IPS-NIHi11 (cell line): ENCODE data around the gene EDA.
"Not testable (repeated sequence)": the region's sequence is repeated elsewhere in the genome, so short reads cannot be mapped to it uniquely, and the experiment has no call there.

Experiments
- DNase-seq: peaks from one replicate; pipeline ENCODE4 v3.0.0; 2012; ENCODE audit warnings: mixed read lengths, low spot score

EDA gene

DNA sequence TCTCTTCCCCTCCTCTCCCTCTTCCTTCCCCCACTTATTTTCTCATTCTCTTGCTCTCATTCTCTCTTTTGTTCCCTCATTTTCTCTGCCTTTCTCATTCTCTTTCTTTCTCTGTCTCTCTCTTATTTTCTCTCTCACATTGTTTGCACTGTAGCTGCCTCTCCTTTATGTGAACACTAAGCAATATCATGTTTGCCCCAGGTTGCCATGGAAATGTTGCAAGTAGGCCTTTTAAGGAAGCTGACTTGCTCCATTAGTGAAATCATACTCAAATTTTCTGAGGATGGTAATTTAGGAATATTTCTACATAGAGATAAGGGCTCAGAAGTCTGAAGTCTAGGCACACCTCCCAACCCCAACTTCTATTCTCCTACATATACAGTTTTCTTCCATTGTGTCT, 130.1 kb downstream of the EDA start:
- DNase-seq, result no peak

DNA sequence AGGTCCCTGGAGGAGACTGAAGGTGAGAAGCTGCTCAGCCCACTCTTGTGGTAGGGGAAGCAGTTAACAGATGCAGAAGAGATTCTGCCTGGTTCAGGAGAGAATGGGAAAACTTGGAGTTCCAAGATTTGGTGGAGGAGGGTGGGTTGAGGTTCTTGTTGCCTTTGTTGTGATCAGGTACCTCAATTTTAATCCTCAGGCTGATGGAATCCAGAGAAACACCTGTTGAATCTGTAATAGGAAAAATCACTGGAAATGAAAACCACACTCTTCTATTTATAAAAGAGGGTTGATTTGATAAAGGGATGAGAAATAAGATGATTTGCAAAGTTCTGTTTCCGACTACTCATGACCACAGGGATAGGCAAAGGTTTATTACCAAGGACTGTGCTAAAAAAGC, 132.1 kb downstream of the EDA start:
- no peak for DNase-seq

DNA sequence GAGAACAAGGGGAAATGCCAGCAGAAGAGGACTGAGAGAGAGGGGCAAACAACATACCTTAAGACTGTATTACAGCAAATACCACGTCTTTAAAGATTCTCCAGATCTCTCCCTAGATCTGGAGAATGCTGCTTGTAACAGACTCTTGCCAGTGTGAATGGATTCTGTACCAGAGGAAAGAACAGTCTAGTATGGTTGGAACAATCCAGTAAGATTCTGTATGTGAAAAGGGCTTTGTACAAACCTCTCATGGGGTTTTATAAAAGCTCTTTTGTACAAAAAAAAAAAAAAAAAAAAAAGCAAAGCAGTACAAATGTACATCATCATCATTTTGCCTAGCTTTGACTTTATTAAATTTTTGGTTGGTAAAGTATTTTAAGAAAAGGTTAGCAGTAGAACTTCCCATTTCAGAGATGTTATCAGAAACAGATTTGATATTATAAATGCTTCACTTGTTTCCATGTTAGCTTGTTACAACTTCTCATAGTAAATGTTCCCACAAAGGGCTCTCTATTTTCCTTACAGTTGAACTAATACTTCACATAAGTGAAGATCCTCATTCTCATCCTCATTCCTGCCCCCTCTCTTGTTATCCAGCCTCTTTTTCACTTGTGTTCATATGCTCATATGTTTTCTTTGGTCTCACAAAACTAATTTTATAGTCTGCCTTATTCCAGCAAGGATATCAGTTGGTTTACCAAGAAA, 144.2 kb downstream of the EDA start:
- no peak for DNase-seq

DNA sequence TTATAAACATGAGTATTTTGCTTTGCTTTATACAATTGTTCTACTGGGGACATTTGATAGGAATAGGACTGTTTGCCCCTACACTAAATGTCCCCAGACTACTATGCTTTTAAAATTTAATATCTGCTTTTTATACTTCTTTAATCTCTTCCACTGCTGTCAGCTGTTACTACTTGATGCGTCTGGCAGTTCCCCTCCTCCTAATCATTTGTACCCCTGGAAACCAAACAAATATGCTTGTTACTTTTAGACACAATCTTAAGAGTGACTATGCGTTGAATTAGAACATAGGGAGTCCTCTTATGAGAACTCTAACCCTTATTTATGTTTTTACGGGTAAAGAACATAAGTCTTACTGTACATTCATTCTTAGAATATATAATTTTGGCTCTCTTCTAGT, 145.7 kb downstream of the EDA start:
- no peak for DNase-seq

DNA sequence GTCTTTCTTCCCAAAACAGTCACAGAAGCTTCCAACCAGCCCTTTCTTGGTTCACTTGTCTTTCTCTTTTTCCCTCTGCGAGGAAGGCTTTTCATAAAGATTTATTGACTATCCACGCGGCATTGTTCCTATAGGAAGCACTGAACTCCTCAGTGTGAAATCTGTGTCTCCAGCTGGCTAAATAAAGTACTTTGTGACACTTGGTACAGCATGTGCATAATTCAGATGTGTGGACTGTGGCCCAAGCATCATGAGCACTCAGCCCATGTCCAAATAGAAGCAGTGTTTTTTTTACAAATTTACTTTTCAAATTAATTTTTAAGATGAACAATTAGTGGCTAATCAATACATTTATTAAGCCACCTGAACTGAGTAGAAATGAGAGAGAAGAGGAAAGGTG, 146.4 kb downstream of the EDA start:
- no peak for DNase-seq

DNA sequence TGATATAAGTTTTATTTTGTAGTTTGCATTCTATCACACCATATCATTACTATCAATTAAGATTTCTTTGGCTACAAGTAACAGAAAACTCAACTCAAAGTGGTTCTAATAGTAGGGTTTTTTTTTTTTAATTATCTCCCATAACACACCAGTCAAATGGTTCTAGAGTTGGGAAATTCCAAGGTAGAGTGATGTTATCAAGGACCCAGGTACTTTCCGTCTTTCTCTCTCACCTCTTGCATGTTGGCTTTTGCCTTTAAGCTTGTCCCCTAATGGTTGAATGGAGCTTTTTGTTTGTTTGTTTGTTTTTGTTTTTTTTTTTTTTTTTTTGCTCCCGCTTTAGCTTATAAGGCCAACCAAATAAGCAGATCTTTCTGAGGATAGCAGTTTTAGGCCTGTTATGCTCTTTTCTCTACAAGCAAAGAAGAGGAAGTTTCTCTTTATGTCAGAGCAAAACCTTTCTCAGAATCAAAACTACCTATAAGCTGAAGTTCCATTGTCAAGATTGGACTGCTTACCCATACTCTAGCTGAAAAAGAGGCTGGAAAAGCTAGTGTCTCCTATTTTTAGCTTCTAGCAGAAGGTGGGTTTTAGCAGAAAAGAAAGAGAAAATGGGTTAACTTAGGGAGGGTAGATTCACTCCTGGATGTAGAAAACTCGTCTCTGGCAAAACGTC, 177.5 kb downstream of the EDA start:
- DNase-seq, result no peak

DNA sequence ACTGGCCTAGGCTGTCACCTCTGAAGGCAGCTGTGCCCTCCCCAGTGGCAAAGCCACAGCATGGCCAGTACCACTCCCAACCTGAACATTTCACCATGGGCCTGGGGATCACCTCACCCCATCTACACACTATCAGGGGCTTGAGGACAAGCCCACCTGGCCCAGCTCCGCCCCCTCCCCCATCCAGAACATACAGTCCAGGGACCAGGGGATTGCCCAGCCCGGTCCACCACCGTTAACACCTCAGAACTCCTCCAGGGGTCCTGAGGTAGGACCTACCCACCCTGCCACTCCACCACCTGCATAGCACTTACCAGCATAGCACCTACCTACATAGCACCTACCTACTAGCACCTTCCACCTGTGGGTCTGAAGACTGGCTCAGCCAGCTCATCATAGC, 179.8 kb downstream of the EDA start:
- DNase-seq, result no peak

DNA sequence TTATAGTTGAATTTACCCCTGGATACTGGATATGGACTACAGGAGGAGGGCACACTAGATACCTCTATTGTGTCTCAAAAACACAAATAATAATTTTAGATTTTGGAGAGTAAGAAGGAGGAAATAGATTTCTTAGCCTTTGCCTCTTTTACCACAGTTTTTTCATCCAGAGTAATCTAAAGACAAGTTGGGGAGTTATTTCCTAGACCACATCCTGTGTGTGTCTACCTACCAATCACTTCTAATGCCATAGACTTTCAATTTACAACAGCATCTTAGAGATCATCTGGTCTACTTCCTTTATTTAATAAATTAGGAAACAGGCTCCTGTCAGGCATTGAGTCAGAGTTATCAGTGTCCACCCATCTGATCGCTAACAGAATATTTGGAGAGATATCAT, 191.5 kb downstream of the EDA start:
- no peak for DNase-seq

DNA sequence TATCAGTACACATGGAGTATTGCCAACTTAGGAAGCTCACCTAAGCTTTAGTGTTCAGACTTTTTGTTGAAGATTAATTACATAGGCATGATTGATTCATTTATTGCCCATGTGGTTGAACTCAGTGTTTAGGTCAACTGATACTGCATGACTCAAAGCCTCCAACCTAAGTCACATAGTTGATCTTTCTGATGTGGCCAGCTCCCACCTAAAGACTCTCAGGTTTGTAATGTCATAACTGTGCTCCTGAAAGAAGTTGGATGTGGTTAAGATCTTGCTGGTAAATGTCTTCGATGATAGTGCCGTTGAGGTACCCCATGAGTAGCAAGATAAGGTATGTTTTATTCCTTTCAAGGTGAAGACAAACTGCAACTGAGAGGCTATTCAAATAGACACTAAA, 192.5 kb downstream of the EDA start:
- no peak for DNase-seq

DNA sequence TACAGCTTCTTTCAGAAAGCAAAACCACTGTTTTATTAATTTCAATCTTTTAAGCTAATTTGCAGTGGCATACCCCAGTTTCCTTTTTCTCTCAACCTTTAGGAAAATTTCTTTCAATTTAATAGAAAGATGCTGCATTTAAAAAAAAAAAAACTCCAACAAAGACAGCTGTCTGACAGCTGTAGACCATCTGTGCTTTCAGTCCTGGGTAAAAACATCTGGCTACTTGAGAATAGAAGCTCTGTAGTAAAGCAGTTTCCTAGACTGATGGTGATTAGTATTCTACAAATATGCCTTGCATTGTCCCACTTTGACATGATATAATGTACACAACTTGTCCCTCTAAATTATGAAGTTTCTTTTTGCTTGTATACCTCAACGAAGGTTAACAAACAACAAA, 197.8 kb downstream of the EDA start:
- DNase-seq, result no peak

DNA sequence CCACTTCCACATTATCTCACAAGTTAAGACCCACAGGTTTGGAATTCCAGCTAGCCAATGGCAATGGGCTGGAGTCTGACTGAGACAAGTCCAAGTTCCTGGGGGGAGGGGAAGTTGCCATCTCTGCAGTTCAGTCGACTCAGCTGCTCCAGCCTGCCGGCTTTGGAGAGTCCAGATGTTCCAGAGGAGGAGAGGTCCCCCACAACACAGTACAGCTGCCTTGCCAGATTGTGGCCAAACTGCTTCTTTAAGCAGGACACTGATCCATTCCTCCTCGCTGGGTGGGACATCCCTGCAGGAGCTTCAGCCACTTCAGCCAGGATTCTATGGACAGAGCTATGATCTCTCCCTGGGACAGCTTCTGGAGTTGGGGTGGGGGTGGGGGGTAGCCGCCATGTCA, 199.2 kb downstream of the EDA start:
- DNase-seq, result no peak

DNA sequence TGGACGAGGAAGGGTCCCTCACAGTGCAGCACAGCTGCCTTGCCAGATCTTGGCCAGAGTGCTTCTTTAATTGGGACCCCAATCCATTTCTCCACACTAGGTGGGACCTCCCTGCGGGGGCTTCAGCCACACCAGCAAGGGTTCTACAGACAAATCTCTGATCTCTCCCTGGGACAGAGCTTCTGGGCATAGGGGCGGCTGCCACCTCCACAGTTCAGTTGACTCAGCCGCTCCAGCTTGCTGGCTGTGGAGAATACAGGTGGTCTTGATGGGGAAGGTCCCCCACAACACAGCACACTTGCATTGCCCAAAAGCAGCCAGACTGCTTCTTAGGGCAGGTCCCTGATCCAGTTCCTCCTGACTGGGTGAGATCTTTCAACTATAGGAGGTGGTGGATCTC, 199.6 kb downstream of the EDA start:
- DNase-seq, result no peak

DNA sequence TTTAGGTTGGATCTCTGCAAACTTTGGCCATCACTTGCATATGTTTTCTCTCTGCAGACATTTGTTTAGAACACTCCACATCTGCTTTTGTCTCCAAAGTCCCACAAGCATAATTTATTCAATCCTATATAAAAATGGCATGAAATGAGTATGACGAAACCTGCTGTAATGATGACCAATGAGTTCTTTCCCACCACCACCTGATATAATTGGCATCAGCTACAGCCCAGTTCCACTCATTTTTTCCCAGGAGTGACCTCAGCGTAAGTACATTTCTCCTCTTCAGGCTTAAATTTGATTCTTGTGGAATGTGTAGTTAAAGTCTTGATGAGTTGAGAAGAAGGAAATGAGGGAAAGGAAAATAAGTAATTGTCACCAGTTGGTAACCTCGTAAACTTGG, 228.7 kb downstream of the EDA start:
- no peak for DNase-seq

DNA sequence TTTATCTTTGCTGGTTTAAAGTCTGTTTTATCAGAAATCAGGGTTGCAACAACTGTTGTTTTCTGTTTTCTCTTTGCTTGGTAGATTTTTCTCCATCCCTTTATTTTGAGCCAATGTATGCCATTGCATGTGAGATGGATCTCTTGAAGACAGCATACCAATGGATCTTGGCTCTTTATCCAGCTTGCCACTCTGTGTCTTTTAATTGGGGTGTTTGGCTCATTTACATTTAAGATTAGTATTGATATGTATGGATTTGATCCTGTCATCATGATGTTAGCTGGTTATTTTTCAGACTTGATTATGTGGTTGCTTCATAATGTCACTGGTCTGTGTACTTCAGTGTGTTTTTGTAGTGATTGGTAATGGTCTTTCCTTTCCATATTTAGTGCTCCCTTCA, 244.1 kb downstream of the EDA start:
- not testable (repeated sequence) for DNase-seq

DNA sequence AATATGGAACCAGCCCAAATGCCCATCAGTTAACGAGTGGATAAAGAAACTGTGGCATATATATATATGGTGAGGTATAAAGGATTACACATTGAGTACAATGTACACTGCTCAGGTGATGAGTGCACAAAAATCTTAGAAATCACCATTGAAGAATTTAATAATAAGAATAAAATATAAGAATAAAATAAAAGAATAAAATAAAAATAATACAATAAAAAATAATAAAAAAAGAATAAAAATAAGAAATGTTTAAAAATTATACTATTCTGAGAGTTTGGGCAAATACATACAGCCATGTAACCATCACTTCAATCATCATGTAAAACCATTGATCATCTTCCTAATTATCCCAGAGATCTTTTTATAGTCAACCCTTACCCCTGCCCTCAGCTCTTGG, 260.3 kb downstream of the EDA start:
- no peak for DNase-seq

DNA sequence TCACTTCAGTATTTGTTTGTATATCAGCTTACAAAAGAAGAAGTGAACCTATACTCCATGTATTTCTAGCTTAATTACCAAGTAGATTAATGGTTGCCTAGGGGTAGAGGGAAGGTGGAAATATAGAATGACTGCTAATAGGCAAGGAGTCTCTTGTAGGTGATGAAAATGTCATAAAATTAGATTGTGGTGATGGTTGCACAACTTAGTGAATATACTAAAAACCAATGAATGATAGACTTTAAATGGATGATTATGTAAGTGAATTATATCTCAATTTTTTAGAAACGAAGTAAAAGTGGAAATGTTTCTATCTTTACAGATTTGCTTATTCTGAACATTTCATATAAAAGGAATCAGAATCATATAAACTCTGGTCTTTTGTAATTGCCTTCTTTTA, 268.3 kb downstream of the EDA start:
- no peak for DNase-seq

DNA sequence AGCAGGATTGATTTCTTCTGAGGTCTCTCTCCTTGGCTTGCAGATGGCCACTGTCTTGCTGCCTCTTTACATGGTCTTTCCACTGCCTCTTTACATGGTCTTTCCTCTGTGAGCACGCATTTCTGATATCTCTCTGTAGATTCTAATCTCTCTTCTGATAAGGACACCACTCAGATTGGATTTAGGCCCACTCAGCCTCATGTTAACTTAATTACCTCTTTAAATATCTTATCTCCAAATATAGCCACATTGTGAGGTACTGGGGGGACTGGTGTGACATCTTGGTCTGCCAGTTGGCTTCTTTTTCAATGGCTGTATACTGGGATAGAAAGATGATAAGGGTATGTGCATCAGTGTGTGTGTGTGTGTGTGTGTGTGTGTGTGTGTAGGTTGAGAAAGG, 280.1 kb downstream of the EDA start:
- DNase-seq, result no peak

DNA sequence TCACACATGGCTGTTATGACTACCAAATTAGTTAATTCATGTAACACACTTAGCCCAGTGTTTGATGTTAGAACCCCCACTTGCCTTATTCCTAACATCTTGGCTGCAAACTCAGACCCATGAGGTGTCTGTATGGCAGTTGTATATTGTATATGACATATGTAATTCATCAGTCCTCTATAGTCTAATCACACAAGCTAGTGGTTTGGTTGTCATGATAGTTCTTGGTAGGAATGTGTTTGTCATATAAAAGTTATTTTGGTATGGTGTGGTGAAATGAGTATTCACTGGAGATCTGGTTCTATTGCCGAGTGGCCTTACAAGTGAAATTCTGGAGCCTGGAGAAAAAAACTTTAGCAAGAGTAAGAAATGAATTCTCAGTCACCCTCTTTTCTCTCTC, 284.6 kb downstream of the EDA start:
- no peak for DNase-seq

DNA sequence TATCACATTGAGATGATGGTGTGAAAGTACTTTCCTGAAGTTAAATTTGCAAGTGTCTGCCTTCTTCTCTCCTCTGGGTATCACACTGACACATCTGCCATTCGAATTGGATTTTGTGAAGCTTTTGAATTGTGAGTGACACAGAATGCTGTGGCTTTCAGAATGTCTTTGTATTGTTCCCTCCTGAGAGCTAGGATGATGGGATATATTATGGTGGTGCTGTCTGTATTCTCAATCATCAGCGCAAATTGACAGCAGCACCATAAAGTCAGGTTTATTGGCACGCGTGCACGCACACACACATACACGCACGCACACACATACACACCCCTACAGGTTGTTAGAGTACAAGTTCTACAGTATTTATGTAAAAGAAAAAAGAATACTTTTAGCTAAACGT, 290.5 kb downstream of the EDA start:
- no peak for DNase-seq

DNA sequence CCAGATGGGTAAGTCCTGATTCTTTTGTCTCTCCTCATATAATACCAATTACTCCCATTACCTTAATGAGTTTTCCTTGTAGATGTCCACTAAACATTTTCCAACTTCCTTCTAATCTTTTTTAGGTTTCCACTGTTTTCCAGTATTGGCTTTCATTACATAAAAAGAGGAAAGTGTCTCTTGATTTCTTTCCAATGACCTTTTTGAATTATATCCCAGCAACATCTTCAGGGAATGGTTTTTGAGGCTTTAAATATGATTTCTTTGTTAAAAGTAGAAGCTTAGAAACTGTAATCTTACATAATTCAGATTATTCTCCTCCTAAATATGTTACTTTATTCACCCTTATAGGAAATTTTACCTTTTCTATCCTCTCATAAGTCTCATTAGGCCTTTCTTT, 298.9 kb downstream of the EDA start:
- no peak for DNase-seq

DNA sequence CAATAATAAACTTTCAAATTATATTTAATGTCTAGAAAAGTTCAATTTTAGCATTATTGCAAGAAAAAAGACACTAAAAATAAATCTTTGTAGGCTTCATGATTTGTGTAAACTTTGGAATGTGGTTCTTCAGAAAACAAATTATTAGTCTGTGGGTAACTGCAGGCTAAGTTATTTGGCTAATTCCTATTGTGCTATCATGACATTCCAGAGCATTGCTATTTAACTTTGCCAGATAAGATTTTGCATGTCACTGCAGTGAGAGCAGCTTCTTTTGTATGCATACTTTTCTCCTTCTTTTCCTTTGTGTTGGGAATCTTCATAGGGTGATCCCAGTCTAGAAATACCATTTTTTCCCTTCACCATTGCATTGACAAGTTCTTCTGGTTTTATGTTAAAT, 303.8 kb downstream of the EDA start:
- no peak for DNase-seq

DNA sequence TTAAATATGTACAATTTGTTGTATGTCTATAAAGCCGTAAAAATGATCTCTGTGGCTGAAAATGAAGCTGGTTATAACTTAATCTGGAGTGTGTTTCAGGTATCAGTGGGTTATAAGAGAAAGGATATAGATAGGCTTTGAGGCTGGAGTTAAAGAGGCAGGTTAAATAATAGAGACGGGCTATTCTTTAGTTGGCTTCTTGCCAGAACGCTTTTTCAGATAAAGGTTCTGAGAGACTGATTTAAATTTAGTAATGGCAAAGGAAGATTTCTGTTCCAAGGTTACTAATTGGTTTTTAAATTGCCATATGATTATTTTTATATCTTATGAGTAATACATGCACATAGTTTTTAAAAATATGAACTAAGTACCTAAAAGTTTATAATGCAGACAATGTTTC, 316.4 kb downstream of the EDA start:
- no peak for DNase-seq

DNA sequence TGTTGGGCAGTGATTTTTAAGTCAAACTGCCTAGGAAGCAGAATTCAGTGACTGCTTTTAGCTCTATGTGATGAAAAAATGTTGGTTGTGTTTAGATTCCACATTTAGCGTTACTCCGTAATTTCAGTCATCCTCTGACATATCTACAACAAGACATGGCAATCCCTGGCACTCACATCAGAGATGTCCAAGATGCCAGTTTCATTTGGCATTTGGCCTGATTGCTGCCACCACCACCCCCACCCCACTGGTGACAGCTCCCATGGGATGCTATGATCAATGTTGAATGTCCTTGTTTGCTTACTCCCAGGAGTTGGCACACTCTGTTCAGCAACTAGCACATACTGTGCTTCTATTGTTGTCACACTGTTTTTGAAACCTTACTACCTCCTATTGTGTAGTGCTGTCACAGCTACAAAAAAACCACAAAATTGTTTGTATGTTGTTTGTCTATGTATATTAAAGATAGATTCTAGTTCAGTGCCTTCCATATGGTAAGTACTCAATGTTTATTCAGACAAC, 332.4 kb downstream of the EDA start:
- no peak for DNase-seq

DNA sequence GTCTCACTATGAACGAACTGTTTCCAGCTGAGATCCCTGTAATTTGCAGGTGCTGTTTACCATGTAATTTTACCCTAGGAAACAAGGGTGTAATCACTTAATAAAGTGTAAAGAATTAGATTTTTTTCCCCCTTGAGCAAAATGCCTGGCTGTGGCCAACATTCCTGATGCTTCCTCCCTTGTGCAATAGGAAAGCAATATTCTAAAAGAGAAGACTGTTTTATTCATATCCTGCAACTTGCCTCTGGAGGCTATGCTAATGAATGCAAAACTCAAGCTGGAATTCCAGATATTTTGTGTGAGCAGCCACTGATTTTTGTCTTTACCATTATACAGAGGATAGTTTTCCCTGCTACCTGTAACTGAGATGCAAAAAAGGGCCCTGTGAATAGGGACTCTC, 335.8 kb downstream of the EDA start:
- DNase-seq, result no peak
